IPS DF 6.9 (cell line): ENCODE data around the gene TIFAB.

ENCODE experiments used
- DNase-seq: peaks from one replicate; pipeline ENCODE4 v3.0.0-alpha.2; 2013; ENCODE audit warnings: low read depth, low spot score
- H3K27ac ChIP-seq: one replicate; pipeline ENCODE4 v1.5.1; 2013; ENCODE audit warnings: low read length, control low read depth
- H3K27me3 ChIP-seq: 2 replicates; pipeline ENCODE4 v1.6.1; 2013; ENCODE audit warnings: mild to moderate bottlenecking, low read length; ENCODE audit not compliant: control insufficient read depth, insufficient read depth
- H3K36me3 ChIP-seq: 2 replicates; pipeline ENCODE4 v1.6.1; 2013; ENCODE audit warnings: low read length; ENCODE audit not compliant: control insufficient read depth, insufficient read depth
- H3K4me1 ChIP-seq: 2 replicates; pipeline ENCODE4 v1.6.1; 2013; ENCODE audit warnings: low read length; ENCODE audit not compliant: control insufficient read depth, insufficient read depth
- H3K4me3 ChIP-seq: 2 replicates; pipeline ENCODE4 v1.5.1; 2013; ENCODE audit warnings: mild to moderate bottlenecking, low read length
- H3K9me3 ChIP-seq: 2 replicates; pipeline ENCODE4 v1.6.1; 2013; ENCODE audit warnings: low read length, inconsistent platforms; ENCODE audit not compliant: control insufficient read depth, insufficient read depth
- WGBS: extraction: QIAGEN DNeasy Blood & Tissue Kit; methylation state at CpG from one replicate; pipeline ENCODE4 v1.1.7; 2013; ENCODE audit warnings: mixed read lengths, missing lambda C conversion rate; ENCODE audit not compliant: insufficient read length, insufficient coverage; 5-methylcytosine and 5-hydroxymethylcytosine counted together

The TIFAB gene

DNA sequence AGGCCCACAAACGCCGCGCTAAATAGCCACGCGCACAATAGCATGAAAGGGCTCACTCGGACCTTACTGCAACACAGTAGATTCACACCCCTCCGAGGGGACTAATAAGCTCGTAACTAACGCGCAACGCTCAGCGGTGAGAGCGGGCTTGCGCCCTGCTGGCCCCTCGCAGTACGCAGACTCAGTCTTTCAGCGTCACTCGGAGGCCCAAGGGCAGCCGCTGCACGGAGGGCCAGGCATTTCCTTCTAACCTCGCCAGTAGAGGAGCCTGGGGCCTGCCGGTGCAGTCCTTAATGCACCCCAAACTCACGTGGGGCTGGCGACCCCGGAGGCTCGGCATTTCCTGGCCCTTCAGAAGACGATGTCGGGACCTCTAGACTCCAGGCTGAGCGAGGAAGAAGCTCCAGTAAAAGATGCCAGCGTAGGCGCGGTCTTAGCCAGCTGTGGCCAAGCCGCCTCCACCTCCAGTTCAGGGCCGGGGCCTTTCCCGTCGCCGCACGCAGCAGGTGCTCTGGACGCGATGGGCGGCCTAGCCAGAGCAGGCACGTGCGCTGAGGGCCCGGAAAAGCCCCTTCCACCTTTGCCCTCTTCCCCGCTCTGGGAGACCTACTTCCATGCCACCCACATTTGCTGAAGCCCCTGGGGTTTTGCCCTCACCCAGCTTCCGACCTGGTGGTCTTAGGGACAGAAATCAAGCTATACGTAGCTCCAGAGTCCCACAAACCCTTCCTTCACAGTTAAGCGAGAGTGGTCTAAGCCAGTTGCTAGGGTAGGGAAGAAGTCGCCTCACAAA is 38.3 kb upstream of the TIFAB start:
- peaks cover 18% of the 10 kb centered on the region for H3K4me1 ChIP-seq
- no peak overlapping the region for H3K27ac ChIP-seq
- H3K36me3 ChIP-seq: no peaks in the 10 kb centered on the region
- no CpG with 5 or more reads among the region's 49 CpGs for WGBS
- DNase-seq: no peak
- H3K27me3 ChIP-seq: peaks cover 95% of the 10 kb centered on the region
- no peak overlapping the region; the same call in 1 of the 2 replicates for H3K4me3 ChIP-seq
- H3K9me3 ChIP-seq: no peaks in the 10 kb centered on the region

DNA sequence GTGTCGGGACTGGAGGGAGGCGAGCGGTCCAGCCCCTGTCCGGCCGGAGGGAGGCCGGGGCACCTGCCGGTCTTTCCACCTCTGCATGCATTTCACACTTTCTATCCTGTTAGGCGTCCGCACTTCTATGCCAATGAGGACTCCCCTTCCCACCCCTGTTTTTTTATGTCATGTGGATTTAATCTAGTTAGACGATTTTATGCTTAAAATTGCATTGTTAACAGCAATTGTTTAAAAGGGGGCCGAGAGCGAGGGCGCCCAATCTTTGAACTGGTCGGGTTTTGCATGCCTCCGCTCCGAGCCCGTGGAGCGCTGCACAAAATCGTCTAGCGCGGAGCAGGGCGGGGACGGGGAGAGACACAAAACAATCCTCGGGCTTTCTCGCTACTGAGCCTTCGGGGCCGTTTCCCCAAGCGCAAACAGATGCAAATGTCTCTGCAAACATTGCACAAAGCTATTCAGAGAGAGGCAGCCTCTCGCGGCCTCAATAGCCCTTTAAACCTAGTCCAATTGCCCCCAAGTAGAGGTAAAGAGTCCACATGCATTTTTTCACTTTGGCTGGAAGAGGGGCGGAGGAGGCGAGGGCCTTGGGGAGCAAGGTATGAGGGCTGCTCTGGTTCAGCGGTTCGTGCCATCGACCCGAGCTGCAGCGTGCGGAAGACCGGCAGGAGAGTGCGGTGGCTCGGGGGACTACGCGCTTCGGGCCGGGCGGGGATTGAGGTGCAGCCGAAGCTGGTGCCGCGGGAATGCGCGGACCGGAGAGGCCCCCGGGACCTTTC is 37.5 kb upstream of the TIFAB start:
- WGBS: no CpG with 5 or more reads among the region's 53 CpGs
- H3K4me1 ChIP-seq: peaks cover 18% of the 10 kb centered on the region
- H3K27me3 ChIP-seq: peaks cover 94% of the 10 kb centered on the region

GRCh38 chr5:135488727-135489465 is 36.7 kb upstream of the TIFAB start:
- Histone ChIP-seq H3K4me1 (peaks cover 18% of the 10 kb centered on the region), H3K4me3 (peak overlapping the region; percentile 5; the same call in 1 of the 2 replicates), H3K9me3 (no peaks in the 10 kb centered on the region), H3K36me3 (no peaks in the 10 kb centered on the region), H3K27ac (no peak overlapping the region), H3K27me3 (peaks cover 88% of the 10 kb centered on the region)
- DNase-seq: no peak
- no CpG with 5 or more reads among the region's 44 CpGs for WGBS

More for the DNA sequence above, 37.5 kb upstream of the TIFAB start:
- Histone ChIP-seq H3K9me3 (no peaks in the 10 kb centered on the region), H3K36me3 (no peaks in the 10 kb centered on the region), H3K27ac (no peak overlapping the region), H3K4me3 (no peak overlapping the region; the same call in 1 of the 2 replicates)
- no peak for DNase-seq

DNA sequence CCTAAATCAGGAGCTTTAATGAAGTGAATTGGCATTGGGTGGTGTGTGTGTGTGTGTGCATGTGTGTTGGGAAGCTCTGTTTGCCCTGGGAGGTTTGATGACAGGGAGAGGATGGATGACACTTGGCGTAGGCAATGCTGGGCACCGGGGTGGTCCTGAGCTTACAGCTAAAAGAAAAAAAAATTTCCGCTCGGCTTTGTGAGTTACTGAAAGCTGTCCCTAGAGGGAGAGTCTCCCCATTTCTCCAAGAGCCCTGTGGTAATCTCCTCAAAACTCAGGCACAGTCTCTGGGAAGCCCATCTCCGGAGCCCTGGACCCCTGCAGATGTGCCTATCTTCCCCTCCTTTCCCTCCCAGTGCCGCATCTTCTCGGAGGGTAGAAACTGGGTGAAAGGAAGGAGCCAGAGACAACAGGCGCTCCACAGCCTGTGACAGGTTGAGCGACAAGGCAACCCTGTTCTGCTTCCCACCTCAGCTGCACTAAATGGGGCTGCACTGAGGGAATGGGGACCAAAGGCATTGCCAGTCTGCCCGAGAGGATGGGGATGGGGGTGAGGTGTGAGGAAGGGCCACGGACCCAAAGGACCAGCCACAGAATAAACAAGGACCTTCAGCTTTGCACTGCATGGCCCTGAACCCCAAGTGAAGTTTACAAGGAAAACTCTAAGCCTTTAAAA is 35.8 kb upstream of the TIFAB start:
- Histone ChIP-seq H3K4me1 (peaks cover 18% of the 10 kb centered on the region), H3K4me3 (no peak overlapping the region), H3K36me3 (no peaks in the 10 kb centered on the region), H3K27me3 (peaks cover 85% of the 10 kb centered on the region), H3K27ac (no peak overlapping the region), H3K9me3 (no peaks in the 10 kb centered on the region)
- no CpG with 5 or more reads among the region's 11 CpGs for WGBS
- no peak for DNase-seq

DNA sequence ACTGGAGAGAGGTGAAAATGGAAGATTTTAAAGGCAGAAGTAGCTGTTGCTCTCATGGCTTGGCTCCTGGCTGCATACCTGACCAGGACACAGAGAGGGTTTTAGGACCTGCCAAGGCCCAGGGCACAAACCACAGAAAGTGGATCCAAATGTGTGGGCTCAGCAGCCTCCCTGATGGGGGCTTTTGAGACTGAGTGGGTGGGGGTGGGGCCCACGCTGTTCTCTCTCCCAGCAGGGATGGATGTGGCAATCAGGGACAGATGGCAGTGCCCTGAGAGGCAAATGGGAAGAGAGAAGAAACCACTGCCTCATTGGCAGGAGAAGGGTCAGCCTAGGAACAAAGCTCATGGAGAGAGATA is 34.9 kb upstream of the TIFAB start:
- no CpG with 5 or more reads among the region's 1 CpG for WGBS
- no peak for DNase-seq
- Histone ChIP-seq H3K27me3 (peaks cover 80% of the 10 kb centered on the region), H3K36me3 (no peaks in the 10 kb centered on the region), H3K4me3 (no peak overlapping the region), H3K27ac (no peak overlapping the region), H3K9me3 (no peaks in the 10 kb centered on the region), H3K4me1 (peaks cover 15% of the 10 kb centered on the region)

DNA sequence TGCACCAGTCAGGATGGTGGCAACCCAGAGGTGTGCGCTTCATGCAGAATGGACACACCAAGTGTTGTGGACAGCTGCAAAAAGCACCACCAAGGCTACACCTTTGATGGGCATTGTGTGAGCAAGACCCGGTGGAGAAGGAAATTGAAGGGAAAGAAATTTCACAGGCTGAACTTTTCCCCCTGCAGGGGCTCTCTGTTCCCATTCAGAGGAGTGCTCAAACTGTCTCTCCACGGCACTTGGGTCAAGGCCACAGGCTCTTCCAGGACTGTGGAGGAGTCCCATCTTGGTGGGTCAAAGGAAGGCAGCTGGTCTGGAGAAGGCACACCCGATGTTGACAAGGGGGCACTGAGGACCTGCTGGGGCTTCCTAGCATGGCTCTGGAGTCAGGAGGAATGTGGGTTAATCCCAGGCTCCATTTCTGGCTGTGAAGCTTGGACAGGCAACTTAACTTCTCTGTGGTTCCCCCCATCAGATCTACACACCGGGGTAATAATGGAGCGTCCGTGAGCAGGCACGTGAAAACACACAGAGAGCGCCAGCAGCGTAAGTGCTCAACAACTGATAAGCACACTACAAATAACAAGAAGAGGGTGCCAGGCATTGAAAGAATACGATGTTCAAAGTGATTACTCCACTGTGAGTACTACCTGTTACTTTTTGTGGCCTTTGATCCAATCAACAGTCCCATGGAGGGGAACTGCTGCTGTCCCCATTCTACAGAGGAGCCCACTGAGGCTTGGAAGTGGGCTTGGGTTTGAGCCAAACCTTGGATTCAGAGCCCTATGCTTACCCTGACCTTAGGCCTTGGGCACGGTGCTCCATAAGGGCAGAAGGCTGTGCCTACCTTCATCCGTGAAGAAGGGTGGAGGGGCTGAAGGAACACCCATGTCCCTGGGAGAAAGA is 34.2 kb upstream of the TIFAB start:
- no CpG with 5 or more reads among the region's 13 CpGs for WGBS
- no peak overlapping the region for H3K4me3 ChIP-seq
- no peak for DNase-seq
- H3K4me1 ChIP-seq: peaks cover 15% of the 10 kb centered on the region
- no peaks in the 10 kb centered on the region for H3K36me3 ChIP-seq
- no peaks in the 10 kb centered on the region for H3K9me3 ChIP-seq
- H3K27me3 ChIP-seq: peaks cover 77% of the 10 kb centered on the region
- no peak overlapping the region for H3K27ac ChIP-seq

DNA sequence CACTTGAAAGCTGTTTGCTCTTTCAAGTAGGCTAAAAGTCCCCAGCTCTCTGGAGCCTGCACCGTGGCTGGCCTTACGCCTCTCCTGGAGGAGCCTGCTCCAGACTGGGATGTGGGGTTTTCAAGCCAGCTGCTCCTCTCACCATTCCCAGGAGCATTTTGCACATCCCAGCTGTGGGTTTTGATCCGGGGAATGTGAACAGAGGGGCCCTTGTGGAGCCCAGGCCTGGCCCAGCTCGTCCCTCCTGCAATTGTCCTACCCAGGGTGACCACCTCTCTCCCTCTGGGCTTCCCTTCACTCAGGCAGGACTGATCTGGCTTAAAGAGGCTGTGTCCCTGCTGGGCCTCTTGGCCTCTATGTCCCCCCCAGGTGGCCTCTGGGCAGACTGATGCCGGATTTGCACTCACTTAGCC is 32.5 kb upstream of the TIFAB start:
- no peak for DNase-seq
- Histone ChIP-seq H3K36me3 (no peaks in the 10 kb centered on the region), H3K4me3 (no peak overlapping the region), H3K4me1 (0 out of 2 replicates have a peak, but pooled peaks cover 3% of the 10 kb centered on the region), H3K27ac (no peak overlapping the region), H3K9me3 (no peaks in the 10 kb centered on the region), H3K27me3 (peaks cover 68% of the 10 kb centered on the region)
- no CpG with 5 or more reads among the region's 5 CpGs for WGBS

GRCh38 chr5:135483254-135483653 is 31.1 kb upstream of the TIFAB start:
- H3K36me3 ChIP-seq: no peaks in the 10 kb centered on the region
- no peaks in the 10 kb centered on the region for H3K9me3 ChIP-seq
- H3K27me3 ChIP-seq: peaks cover 57% of the 10 kb centered on the region
- WGBS: no CpG with 5 or more reads among the region's 1 CpG
- no peak for DNase-seq
- no peak overlapping the region for H3K27ac ChIP-seq
- peaks cover 4% of the 10 kb centered on the region; the same call in 1 of the 2 replicates for H3K4me1 ChIP-seq
- no peak overlapping the region for H3K4me3 ChIP-seq

DNA sequence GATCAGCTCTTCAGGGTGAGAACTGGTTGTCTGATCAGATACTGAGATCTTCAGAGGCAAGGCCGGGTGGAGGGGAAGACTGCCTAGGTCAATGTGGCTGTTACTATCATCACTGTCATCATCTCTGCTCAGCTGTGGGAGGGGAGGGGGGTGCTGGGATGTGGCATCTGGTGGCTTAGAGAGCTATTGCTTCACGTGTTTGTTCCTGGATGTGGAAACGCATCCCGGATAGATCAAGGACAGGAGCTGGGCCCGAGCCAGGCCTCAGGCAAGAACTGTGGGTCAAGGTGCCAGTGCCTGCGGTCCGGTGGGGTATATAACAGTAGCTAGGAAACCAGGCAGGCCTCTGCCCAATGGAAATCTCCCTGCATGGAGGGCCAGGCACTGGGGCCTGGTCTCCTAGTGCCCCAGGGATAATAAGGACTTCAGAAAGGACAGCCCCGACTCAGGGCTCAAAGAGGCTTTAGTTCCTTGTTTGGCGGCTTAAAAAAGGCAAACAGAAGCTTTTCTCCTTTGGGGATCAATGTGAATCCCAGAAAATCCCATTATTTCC is 30.3 kb upstream of the TIFAB start:
- no peak for DNase-seq
- H3K4me1 ChIP-seq: peaks cover 1% of the 10 kb centered on the region; the same call in 1 of the 2 replicates
- H3K27ac ChIP-seq: no peak overlapping the region
- no peak overlapping the region for H3K4me3 ChIP-seq
- no peaks in the 10 kb centered on the region for H3K9me3 ChIP-seq
- no CpG with 5 or more reads among the region's 9 CpGs for WGBS
- H3K27me3 ChIP-seq: peaks cover 49% of the 10 kb centered on the region
- no peaks in the 10 kb centered on the region for H3K36me3 ChIP-seq
